Sigmoid colon (tissue), 7 donors: ENCODE results near the gene RAB25. TPM values are rescaled to one million over a fixed set of nuclear protein-coding genes. Genes with fewer than 3 reads are reported as not detected.
"Not testable (repeated sequence)": the region's sequence is repeated elsewhere in the genome, so short reads cannot be mapped to it uniquely, and the experiment has no call there.

Source experiments
- DNase-seq: peaks from one replicate; pipeline ENCODE4 v3.0.0-alpha.2; 2019
- H3K27ac ChIP-seq, 4 donors: fragments of 200-600 bp; sonication (generic); one replicate each; pipeline ENCODE4 v1.5.1; 2016 to 2019; ENCODE audit warnings: mild to moderate bottlenecking in 1 of 4
- H3K27me3 ChIP-seq, 3 donors: fragments of 200-600 bp; sonication (generic); one replicate each; pipeline ENCODE4 v1.5.1; 2019; ENCODE audit warnings: mild to moderate bottlenecking in 1 of 3
- H3K36me3 ChIP-seq, 4 donors: fragments of 200-600 bp; sonication (generic); one replicate each; pipeline ENCODE4 v1.5.1; 2016 to 2019
- H3K4me1 ChIP-seq, 4 donors: fragments of 200-600 bp; sonication (generic); one replicate each; pipeline ENCODE4 v1.5.1; 2017 to 2019
- H3K4me3 ChIP-seq, 4 donors: fragments of 200-600 bp; sonication (generic); one replicate each; pipeline ENCODE4 v1.5.1; 2017 to 2019; ENCODE audit warnings: mild to moderate bottlenecking in 2 of 4, moderate library complexity in 1 of 4
- H3K9me3 ChIP-seq, 4 donors: fragments of 200-600 bp in 3 of 4; sonication (generic) in 3 of 4; one replicate each; pipeline versions ENCODE4 v1.5.1 to v1.6.1; 2013 to 2019
- CTCF ChIP-seq, 4 experiments: fragments of 450-650 bp in 3 of 4; fragments of 200-600 bp in 1 of 4; IDR thresholded peaks; one replicate each; pipeline ENCODE4 v1.5.1; 2016 to 2019; ENCODE audit warnings: antibody characterized with exemption in 4 of 4, mild to moderate bottlenecking in 3 of 4, moderate library complexity in 2 of 4
- EP300 ChIP-seq, 4 donors: sonication (generic); formaldehyde crosslinking; IDR thresholded peaks; one replicate each; pipeline ENCODE4 v1.6.1; 2017; ENCODE audit warnings: antibody characterized with exemption in 4 of 4
- POLR2A ChIP-seq, 2 donors: fragments of 450-650 bp; IDR thresholded peaks; one replicate each; pipeline ENCODE4 v1.6.1; 2016; ENCODE audit warnings: antibody characterized with exemption in 2 of 2, mild to moderate bottlenecking in 2 of 2, moderate library complexity in 2 of 2
- POLR2AphosphoS5 ChIP-seq, 4 donors: sonication (generic); formaldehyde crosslinking; IDR thresholded peaks; one replicate each; pipeline ENCODE4 v1.6.1; 2017; ENCODE audit warnings: antibody characterized with exemption in 4 of 4
- WGBS, 2 donors: extraction: QIAGEN DNeasy Blood & Tissue Kit; methylation state at CpG; one replicate each; pipeline ENCODE4 v1.1.7; 2013; 5-methylcytosine and 5-hydroxymethylcytosine counted together
- intact Hi-C: fragments of 100-400 bp; cut with DNase I; formaldehyde crosslinking; loops from one replicate; pipeline ENCODE4 v1.15.1; 2023
- polyA plus RNA-seq, 3 donors: library from polyadenylated mRNA; stranded (reverse); fragments of 200-250 nt; gene quantifications; one replicate each; pipeline ENCODE4 v1.2.3, GENCODE V29; 2013
- total RNA-seq, 4 donors: library from RNA; depleted of rRNA; stranded (reverse); fragments of >200 nt; gene quantifications; one replicate each; pipeline ENCODE4 v1.1.0, GENCODE V29; 2016
- donor health status: healthy with polysubstance abuse.
- donor health status: Bipolar disorder and iron deficiency.
- donor health status: healthy.

RAB25 gene
- total and polyA plus RNA-seq, 7 donors, result 187 to 237 (median 201) TPM; not detected in 4

GRCh38 chr1:156067262-156067661 is 6.3 kb downstream of the RAB25 start:
- H3K4me3 ChIP-seq, result no peak overlapping the region
- no peak overlapping the region for H3K27ac ChIP-seq
- H3K9me3 ChIP-seq, result no peaks in the 10 kb centered on the region
- intact Hi-C loops, result no loop called here
- no peaks in the 10 kb centered on the region for H3K4me1 ChIP-seq
- no peaks in the 10 kb centered on the region for H3K36me3 ChIP-seq
- no peak for DNase-seq
- TF ChIP-seq POLR2A (IDR thresholded peaks at IDR 0.05) (no peak), CTCF (IDR thresholded peaks at IDR 0.05) (no peak), EP300 (IDR thresholded peaks at IDR 0.05) (no peak), POLR2AphosphoS5 (IDR thresholded peaks at IDR 0.05) (no peak)
- WGBS, 2 donors, result 77 to 82% methylated on average over 2 of the region's 2 CpGs
- peaks cover 0 to 13% (median 0%) of the 10 kb centered on the region in 3 donors for H3K27me3 ChIP-seq

- Histone ChIP-seq H3K27me3 (peaks cover 0 to 13% (median 0%) of the 10 kb centered on the region in 3 donors), H3K9me3 (no peaks in the 10 kb centered on the region), H3K27ac (no peak overlapping the region), H3K4me1 (no peaks in the 10 kb centered on the region), H3K36me3 (no peaks in the 10 kb centered on the region), H3K4me3 (no peak overlapping the region)
- 85 to 88% methylated on average over 3 of the region's 3 CpGs for WGBS, 2 donors
- TF ChIP-seq CTCF (IDR thresholded peaks at IDR 0.05), result no peak
- TF ChIP-seq EP300 (IDR thresholded peaks at IDR 0.05), result no peak
- no peak for TF ChIP-seq POLR2A (IDR thresholded peaks at IDR 0.05)
- TF ChIP-seq POLR2AphosphoS5 (IDR thresholded peaks at IDR 0.05), result no peak
- intact Hi-C loops, result no loop called here
- no peak for DNase-seq
Measured at GRCh38 chr1:156069490-156070455, 8.8 kb downstream of the RAB25 start.

DNA sequence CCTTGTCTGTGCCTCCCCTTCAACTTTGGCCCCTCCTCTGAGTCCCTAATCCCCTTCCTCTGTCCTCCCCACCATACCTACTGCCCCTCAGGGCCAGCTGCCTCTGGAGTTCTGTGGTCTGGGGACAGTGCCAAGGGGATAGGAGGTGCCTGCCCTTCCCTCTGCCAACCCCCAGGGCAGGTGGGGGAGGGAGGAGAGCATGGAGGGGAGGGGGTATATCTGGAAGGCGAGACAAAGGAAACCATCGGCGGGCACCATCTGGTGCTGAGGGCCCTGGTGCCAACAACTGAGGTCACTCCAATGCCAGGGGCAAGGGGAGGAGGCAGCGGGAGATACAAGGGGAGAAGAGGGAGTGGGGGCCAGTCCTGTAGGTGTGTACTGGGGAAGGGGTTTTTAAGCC is 9.6 kb downstream of the RAB25 start:
- DNase-seq, result no peak
- WGBS, 2 donors, result 69 to 74% methylated on average over 4 of the region's 4 CpGs
- TF ChIP-seq CTCF (IDR thresholded peaks at IDR 0.05), result no peak
- TF ChIP-seq POLR2A (IDR thresholded peaks at IDR 0.05), result no peak
- no peak for TF ChIP-seq POLR2AphosphoS5 (IDR thresholded peaks at IDR 0.05)
- no peak for TF ChIP-seq EP300 (IDR thresholded peaks at IDR 0.05)
- H3K27ac ChIP-seq, result no peak overlapping the region
- no peaks in the 10 kb centered on the region for H3K9me3 ChIP-seq
- peaks cover 0 to 13% (median 0%) of the 10 kb centered on the region in 3 donors for H3K27me3 ChIP-seq
- no peaks in the 10 kb centered on the region for H3K36me3 ChIP-seq
- intact Hi-C loops, result no loop called here
- H3K4me3 ChIP-seq, result no peak overlapping the region
- H3K4me1 ChIP-seq, result peaks cover 0 to 7% (median 0%) of the 10 kb centered on the region in 4 donors

DNA sequence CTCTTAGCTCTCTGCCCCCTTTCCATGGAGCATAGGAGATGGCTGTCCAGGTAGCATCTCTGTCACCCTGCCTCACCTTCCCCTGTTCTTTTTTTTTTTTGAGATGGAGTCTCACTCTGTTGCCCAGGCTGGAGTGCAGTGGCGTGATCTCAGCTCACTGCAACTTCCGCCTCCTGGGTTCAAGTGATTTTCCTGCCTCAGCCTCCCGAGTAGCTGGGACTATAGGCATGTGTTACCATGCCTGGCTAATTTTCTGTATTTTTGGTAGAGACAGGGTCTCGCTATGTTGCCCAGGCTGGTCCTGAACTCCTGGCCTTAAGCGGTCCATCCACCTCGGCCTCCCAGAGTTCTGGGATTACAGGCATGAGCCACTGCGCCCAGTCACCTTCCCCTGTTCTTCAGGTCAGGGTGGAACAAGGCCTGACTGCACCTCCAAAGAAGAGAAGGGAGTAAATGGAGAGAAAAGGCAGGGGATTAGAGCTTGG is 10.4 kb downstream of the RAB25 start:
- 92 to 94% methylated on average over 7 of the region's 7 CpGs for WGBS, 2 donors
- H3K4me1 ChIP-seq, result peaks cover 0 to 15% (median 7%) of the 10 kb centered on the region in 4 donors
- peaks cover 0 to 13% (median 0%) of the 10 kb centered on the region in 3 donors for H3K27me3 ChIP-seq
- DNase-seq, H3K4me3 ChIP-seq, intact Hi-C loops, H3K36me3 ChIP-seq, H3K27ac ChIP-seq, H3K9me3 ChIP-seq: not testable (repeated sequence)

DNA sequence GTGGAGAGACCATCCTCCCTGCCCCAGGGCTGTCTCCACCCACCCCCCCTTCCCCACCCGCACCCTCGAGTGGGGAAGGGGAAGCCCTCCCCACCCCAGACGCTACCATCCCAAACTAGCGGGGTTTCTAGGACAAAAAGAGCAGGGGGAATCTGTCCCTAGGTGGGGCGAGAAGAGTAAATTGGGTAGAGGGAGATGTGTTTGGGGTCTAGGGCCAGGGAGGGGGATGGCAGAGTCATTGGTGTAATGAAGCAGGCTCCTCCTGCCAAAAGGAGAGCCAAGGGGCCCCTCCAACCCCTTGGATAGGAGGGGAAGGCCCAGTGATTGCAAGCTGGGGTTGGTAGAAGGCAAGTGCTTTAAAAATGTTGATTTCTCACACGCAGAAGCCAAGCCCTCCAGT is 11.3 kb downstream of the RAB25 start:
- no peak overlapping the region for H3K4me3 ChIP-seq
- no peak overlapping the region for H3K27ac ChIP-seq
- DNase-seq, result no peak
- intact Hi-C loops, result no loop called here
- H3K27me3 ChIP-seq, result peaks cover 0 to 13% (median 0%) of the 10 kb centered on the region in 3 donors
- 67 to 76% methylated on average over 6 of the region's 6 CpGs for WGBS, 2 donors
- no peak for TF ChIP-seq POLR2A (IDR thresholded peaks at IDR 0.05)
- TF ChIP-seq EP300 (IDR thresholded peaks at IDR 0.05), result no peak
- TF ChIP-seq POLR2AphosphoS5 (IDR thresholded peaks at IDR 0.05), result no peak
- TF ChIP-seq CTCF (IDR thresholded peaks at IDR 0.05), result no peak
- H3K36me3 ChIP-seq, result no peaks in the 10 kb centered on the region
- H3K4me1 ChIP-seq, result peaks cover 0 to 16% (median 11%) of the 10 kb centered on the region in 4 donors
- H3K9me3 ChIP-seq, result no peaks in the 10 kb centered on the region
